Measurements from ENCODE around the gene FBRSL1.

FBRSL1 gene

DNA sequence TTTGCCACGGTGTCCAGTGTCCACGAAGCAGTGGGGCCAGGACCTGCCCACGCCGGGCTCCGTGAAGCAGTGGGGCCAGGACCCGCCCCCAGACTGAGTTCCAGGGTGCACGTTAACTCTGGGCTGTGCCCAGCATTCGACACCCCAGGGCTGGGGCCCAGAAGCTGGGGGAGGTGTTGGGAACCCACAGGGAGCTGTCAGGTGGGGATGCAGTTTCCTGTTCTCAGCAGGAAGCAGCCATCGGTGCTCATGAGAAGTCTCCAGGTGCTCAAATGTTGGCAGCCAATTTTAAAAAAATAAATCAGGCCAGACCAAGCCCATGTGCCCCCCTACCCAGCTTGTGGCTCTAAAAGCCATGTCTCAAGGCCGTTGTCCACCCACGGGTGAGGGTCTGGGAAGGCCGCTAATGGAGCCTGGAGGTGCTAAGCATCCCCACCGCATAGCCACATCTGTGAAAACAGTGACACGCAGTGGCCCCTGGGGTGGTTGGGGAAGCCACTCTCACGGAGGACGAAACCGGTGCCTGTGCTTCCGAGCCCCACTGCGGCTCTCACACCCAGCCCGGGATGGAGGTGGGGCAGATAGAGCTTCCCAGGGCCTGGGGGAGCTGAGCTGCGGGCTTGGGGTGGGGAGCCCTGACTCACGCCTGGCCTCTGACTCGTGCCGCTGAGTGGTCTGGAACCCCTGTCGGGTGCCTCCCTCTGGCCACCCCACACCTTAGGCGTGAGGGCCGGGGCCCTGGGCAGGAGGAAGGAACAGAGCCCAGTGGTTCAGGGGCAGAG is 53.5 kb downstream of the FBRSL1 start:
- no peak overlapping the region for H3K9ac ChIP-seq (ENCODE audit: low read length in 5 of 5)
- H3K4me3 ChIP-seq (ENCODE audit: low read depth in 1 of 5, low read length in 5 of 5): no peak overlapping the region
- H3K27ac ChIP-seq (ENCODE audit: low read depth, low read length): no peak overlapping the region
- H3K27me3 ChIP-seq (ENCODE audit: control insufficient read depth in 5 of 5, insufficient read depth in 4 of 5, low read length in 5 of 5): no peaks in the 10 kb centered on the region
- H3K9me3 ChIP-seq (ENCODE audit: control insufficient read depth in 5 of 5, low read length in 5 of 5): no peaks in the 10 kb centered on the region
- peaks cover 0 to 21% (median 10%) of the 10 kb centered on the region in 5 donors for H3K36me3 ChIP-seq (ENCODE audit: control insufficient read depth in 5 of 5, insufficient read depth in 5 of 5, low read length in 5 of 5)
- no peaks in the 10 kb centered on the region for H3K4me1 ChIP-seq (ENCODE audit: control insufficient read depth in 5 of 5, insufficient read depth in 5 of 5, low read length in 5 of 5)

GRCh38 chr12:132544080-132544397 is 54.1 kb downstream of the FBRSL1 start:
- no peak overlapping the region for H3K4me3 ChIP-seq (ENCODE audit: low read depth in 1 of 5, low read length in 5 of 5)
- peaks cover 0 to 20% (median 13%) of the 10 kb centered on the region in 5 donors for H3K36me3 ChIP-seq (ENCODE audit: control insufficient read depth in 5 of 5, insufficient read depth in 5 of 5, low read length in 5 of 5)
- no peaks in the 10 kb centered on the region for H3K9me3 ChIP-seq (ENCODE audit: control insufficient read depth in 5 of 5, low read length in 5 of 5)
- H3K27me3 ChIP-seq (ENCODE audit: control insufficient read depth in 5 of 5, insufficient read depth in 4 of 5, low read length in 5 of 5): no peaks in the 10 kb centered on the region
- no peak overlapping the region for H3K9ac ChIP-seq (ENCODE audit: low read length in 5 of 5)
- no peak overlapping the region for H3K27ac ChIP-seq (ENCODE audit: low read depth, low read length)
- no peaks in the 10 kb centered on the region for H3K4me1 ChIP-seq (ENCODE audit: control insufficient read depth in 5 of 5, insufficient read depth in 5 of 5, low read length in 5 of 5)

DNA sequence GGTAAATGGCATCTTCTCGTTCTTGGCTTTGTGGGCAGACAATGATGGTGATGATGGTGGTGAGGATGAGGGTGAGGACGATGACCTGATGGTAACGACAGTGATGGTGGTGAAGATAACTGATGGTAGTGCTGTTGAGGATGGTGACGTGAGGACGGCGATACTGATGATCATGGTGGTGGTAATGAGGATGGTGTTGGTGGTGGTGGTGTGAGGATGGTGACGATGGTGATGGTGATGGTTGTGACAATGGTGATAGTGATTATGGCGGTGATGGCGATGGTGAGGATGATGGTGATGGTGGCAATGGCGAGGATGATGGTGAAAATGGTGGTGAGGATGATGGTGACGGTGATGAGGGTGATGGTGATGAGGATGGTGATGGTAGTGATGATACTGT is 54.5 kb downstream of the FBRSL1 start:
- no peak overlapping the region for H3K4me3 ChIP-seq (ENCODE audit: low read depth in 1 of 5, low read length in 5 of 5)
- H3K4me1 ChIP-seq (ENCODE audit: control insufficient read depth in 5 of 5, insufficient read depth in 5 of 5, low read length in 5 of 5): peaks cover 0 to under 1% (median 0%) of the 10 kb centered on the region in 5 donors
- H3K9me3 ChIP-seq (ENCODE audit: control insufficient read depth in 5 of 5, low read length in 5 of 5): no peaks in the 10 kb centered on the region
- no peak overlapping the region for H3K27ac ChIP-seq (ENCODE audit: low read depth, low read length)
- no peak overlapping the region for H3K9ac ChIP-seq (ENCODE audit: low read length in 5 of 5)
- no peaks in the 10 kb centered on the region for H3K27me3 ChIP-seq (ENCODE audit: control insufficient read depth in 5 of 5, insufficient read depth in 4 of 5, low read length in 5 of 5)
- peaks cover 0 to 25% (median 16%) of the 10 kb centered on the region in 5 donors for H3K36me3 ChIP-seq (ENCODE audit: control insufficient read depth in 5 of 5, insufficient read depth in 5 of 5, low read length in 5 of 5)

DNA sequence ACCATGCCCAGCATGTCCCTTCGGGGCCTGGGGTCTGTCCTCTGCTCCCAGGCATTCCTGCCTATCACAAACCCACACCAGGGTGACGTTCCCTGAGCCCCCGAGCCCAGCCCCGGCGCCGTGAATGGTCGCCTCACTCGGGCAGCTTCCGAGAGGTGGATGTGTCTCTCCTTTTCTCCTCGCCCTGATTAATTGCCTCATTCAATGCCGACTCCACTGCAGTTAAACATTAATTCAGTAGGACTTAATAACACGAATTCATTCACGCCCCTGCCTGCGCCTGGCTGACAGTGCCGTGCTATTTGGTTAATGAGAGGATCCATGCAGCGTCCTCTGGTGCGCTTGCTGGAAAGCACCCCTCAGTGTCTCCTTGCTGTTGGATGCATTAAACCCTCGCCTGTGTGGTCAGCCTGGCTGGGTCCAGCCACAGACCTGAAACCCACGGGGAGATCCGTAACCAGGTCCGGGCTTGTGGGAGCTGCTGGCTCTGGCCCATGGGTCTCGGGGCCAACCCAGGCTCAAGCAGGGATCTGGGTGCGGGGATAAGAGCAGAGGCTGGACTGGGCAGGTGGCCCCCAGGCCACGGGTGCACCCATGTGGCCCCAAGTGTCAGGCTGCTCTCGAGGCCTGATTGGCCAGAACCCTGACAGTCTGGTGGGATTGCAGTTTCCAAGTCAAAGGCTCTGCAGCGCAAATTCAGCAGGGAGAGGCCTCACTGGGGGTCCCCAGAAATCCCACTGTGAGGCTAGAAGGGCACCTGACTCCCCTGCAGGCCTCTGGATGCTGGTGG is 55.4 kb downstream of the FBRSL1 start:
- Histone ChIP-seq H3K4me1 (ENCODE audit: control insufficient read depth in 5 of 5, insufficient read depth in 5 of 5, low read length in 5 of 5) (peaks cover 0 to 9% (median 4%) of the 10 kb centered on the region in 5 donors), H3K9ac (ENCODE audit: low read length in 5 of 5) (no peak overlapping the region), H3K4me3 (ENCODE audit: low read depth in 1 of 5, low read length in 5 of 5) (no peak overlapping the region), H3K36me3 (ENCODE audit: control insufficient read depth in 5 of 5, insufficient read depth in 5 of 5, low read length in 5 of 5) (peaks cover 0 to 27% (median 16%) of the 10 kb centered on the region in 5 donors), H3K27me3 (ENCODE audit: control insufficient read depth in 5 of 5, insufficient read depth in 4 of 5, low read length in 5 of 5) (no peaks in the 10 kb centered on the region), H3K27ac (ENCODE audit: low read depth, low read length) (no peak overlapping the region), H3K9me3 (ENCODE audit: control insufficient read depth in 5 of 5, low read length in 5 of 5) (no peaks in the 10 kb centered on the region)

DNA sequence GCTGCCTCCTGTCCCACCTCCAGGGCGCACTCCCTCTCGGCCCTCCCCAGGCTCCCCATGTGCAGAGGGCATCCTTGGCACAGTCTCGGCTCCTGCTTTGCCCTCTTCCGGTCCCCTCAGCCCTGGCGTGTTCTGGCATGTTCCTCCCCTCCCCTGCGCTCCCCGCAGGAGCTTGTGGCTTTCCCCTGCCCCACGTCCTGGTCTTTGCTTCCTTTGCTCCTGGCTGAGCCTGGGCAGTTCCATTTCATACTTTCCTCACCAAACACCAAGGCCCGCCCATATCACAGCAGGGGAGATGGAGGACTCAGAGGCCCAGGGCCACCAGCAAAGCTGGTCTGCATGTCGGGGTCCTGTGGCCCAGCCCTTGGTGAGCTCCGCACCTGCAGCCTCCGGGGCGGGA is 56.0 kb downstream of the FBRSL1 start:
- peaks cover 0 to 33% (median 16%) of the 10 kb centered on the region in 5 donors for H3K36me3 ChIP-seq (ENCODE audit: control insufficient read depth in 5 of 5, insufficient read depth in 5 of 5, low read length in 5 of 5)
- H3K4me1 ChIP-seq (ENCODE audit: control insufficient read depth in 5 of 5, insufficient read depth in 5 of 5, low read length in 5 of 5): peaks cover 0 to 10% (median 4%) of the 10 kb centered on the region in 5 donors
- no peak overlapping the region for H3K9ac ChIP-seq (ENCODE audit: low read length in 5 of 5)
- no peak overlapping the region for H3K27ac ChIP-seq (ENCODE audit: low read depth, low read length)
- H3K27me3 ChIP-seq (ENCODE audit: control insufficient read depth in 5 of 5, insufficient read depth in 4 of 5, low read length in 5 of 5): no peaks in the 10 kb centered on the region
- H3K9me3 ChIP-seq (ENCODE audit: control insufficient read depth in 5 of 5, low read length in 5 of 5): no peaks in the 10 kb centered on the region
- H3K4me3 ChIP-seq (ENCODE audit: low read depth in 1 of 5, low read length in 5 of 5): no peak overlapping the region

- no peak overlapping the region for H3K4me3 ChIP-seq (ENCODE audit: low read depth in 1 of 5, low read length in 5 of 5)
- H3K27ac ChIP-seq (ENCODE audit: low read depth, low read length): no peak overlapping the region
- H3K27me3 ChIP-seq (ENCODE audit: control insufficient read depth in 5 of 5, insufficient read depth in 4 of 5, low read length in 5 of 5): no peaks in the 10 kb centered on the region
- no peak overlapping the region for H3K9ac ChIP-seq (ENCODE audit: low read length in 5 of 5)
- peaks cover 0 to 10% (median 4%) of the 10 kb centered on the region in 5 donors for H3K4me1 ChIP-seq (ENCODE audit: control insufficient read depth in 5 of 5, insufficient read depth in 5 of 5, low read length in 5 of 5)
- H3K36me3 ChIP-seq (ENCODE audit: control insufficient read depth in 5 of 5, insufficient read depth in 5 of 5, low read length in 5 of 5): peaks cover 0 to 39% (median 20%) of the 10 kb centered on the region in 5 donors
- no peaks in the 10 kb centered on the region for H3K9me3 ChIP-seq (ENCODE audit: control insufficient read depth in 5 of 5, low read length in 5 of 5)
Measured at GRCh38 chr12:132546647-132547046, 56.7 kb downstream of the FBRSL1 start.

- H3K9me3 ChIP-seq (ENCODE audit: control insufficient read depth in 5 of 5, low read length in 5 of 5): no peaks in the 10 kb centered on the region
- no peak overlapping the region for H3K9ac ChIP-seq (ENCODE audit: low read length in 5 of 5)
- peaks cover 0 to 10% (median 4%) of the 10 kb centered on the region in 5 donors for H3K4me1 ChIP-seq (ENCODE audit: control insufficient read depth in 5 of 5, insufficient read depth in 5 of 5, low read length in 5 of 5)
- H3K36me3 ChIP-seq (ENCODE audit: control insufficient read depth in 5 of 5, insufficient read depth in 5 of 5, low read length in 5 of 5): peaks cover 0 to 45% (median 24%) of the 10 kb centered on the region in 5 donors
- H3K4me3 ChIP-seq (ENCODE audit: low read depth in 1 of 5, low read length in 5 of 5): no peak overlapping the region
- H3K27ac ChIP-seq (ENCODE audit: low read depth, low read length): no peak overlapping the region
- no peaks in the 10 kb centered on the region for H3K27me3 ChIP-seq (ENCODE audit: control insufficient read depth in 5 of 5, insufficient read depth in 4 of 5, low read length in 5 of 5)
Measured at GRCh38 chr12:132547205-132547740, 57.3 kb downstream of the FBRSL1 start.

- no peak overlapping the region for H3K4me3 ChIP-seq (ENCODE audit: low read depth in 1 of 5, low read length in 5 of 5)
- no peak overlapping the region for H3K27ac ChIP-seq (ENCODE audit: low read depth, low read length)
- no peaks in the 10 kb centered on the region for H3K9me3 ChIP-seq (ENCODE audit: control insufficient read depth in 5 of 5, low read length in 5 of 5)
- no peak overlapping the region for H3K9ac ChIP-seq (ENCODE audit: low read length in 5 of 5)
- no peaks in the 10 kb centered on the region for H3K27me3 ChIP-seq (ENCODE audit: control insufficient read depth in 5 of 5, insufficient read depth in 4 of 5, low read length in 5 of 5)
- H3K36me3 ChIP-seq (ENCODE audit: control insufficient read depth in 5 of 5, insufficient read depth in 5 of 5, low read length in 5 of 5): peaks cover 0 to 49% (median 24%) of the 10 kb centered on the region in 5 donors
- peaks cover 0 to 10% (median 4%) of the 10 kb centered on the region in 5 donors for H3K4me1 ChIP-seq (ENCODE audit: control insufficient read depth in 5 of 5, insufficient read depth in 5 of 5, low read length in 5 of 5)
Measured at GRCh38 chr12:132548430-132549058, 58.6 kb downstream of the FBRSL1 start.

GRCh38 chr12:132549059-132549458 is 59.1 kb downstream of the FBRSL1 start:
- no peak overlapping the region for H3K9ac ChIP-seq (ENCODE audit: low read length in 5 of 5)
- no peak overlapping the region for H3K4me3 ChIP-seq (ENCODE audit: low read depth in 1 of 5, low read length in 5 of 5)
- H3K9me3 ChIP-seq (ENCODE audit: control insufficient read depth in 5 of 5, low read length in 5 of 5): no peaks in the 10 kb centered on the region
- peaks cover 0 to 10% (median 4%) of the 10 kb centered on the region in 5 donors for H3K4me1 ChIP-seq (ENCODE audit: control insufficient read depth in 5 of 5, insufficient read depth in 5 of 5, low read length in 5 of 5)
- H3K27ac ChIP-seq (ENCODE audit: low read depth, low read length): no peak overlapping the region
- peaks cover 0 to 53% (median 24%) of the 10 kb centered on the region in 5 donors for H3K36me3 ChIP-seq (ENCODE audit: control insufficient read depth in 5 of 5, insufficient read depth in 5 of 5, low read length in 5 of 5)
- no peaks in the 10 kb centered on the region for H3K27me3 ChIP-seq (ENCODE audit: control insufficient read depth in 5 of 5, insufficient read depth in 4 of 5, low read length in 5 of 5)
